ENCODE measurements around the gene OR51S1.

Gene OR51S1, protein sequence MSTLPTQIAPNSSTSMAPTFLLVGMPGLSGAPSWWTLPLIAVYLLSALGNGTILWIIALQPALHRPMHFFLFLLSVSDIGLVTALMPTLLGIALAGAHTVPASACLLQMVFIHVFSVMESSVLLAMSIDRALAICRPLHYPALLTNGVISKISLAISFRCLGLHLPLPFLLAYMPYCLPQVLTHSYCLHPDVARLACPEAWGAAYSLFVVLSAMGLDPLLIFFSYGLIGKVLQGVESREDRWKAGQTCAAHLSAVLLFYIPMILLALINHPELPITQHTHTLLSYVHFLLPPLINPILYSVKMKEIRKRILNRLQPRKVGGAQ
- long read RNA-seq = 0 reads

DNA sequence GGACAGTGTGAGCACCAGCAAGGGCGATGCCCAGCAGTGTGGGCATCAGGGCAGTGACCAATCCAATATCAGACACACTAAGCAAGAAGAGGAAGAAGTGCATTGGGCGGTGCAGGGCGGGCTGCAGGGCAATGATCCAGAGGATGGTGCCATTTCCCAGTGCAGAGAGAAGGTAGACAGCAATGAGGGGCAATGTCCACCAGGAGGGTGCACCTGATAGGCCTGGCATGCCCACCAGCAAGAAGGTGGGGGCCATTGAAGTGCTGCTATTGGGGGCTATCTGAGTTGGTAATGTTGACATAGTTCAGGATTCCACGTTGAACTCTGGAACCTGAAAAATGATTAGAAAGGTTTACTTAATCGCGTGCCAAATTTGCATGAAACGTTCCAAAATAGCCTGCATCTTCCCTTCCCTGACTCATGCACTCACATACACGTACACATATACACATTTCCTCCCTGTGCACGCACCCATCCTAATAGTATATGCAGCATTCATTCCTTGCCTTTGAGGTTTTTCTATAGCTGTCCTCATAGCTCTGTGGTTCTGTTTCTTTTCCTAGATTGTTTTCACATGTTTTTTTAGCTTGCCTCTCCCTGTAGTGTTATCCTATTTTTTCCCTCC, at the start of gene OR51S1:
OR51S1 (minus strand) TSS at position 301 of the 625 bp plus-strand sequence; CDS start at position 301, 0 bp downstream.
- no peak for TF ChIP-seq POLR2AphosphoS5 (IDR thresholded peaks at IDR 0.05; ENCODE audit: low read depth)
- TF ChIP-seq, protein P1, sequence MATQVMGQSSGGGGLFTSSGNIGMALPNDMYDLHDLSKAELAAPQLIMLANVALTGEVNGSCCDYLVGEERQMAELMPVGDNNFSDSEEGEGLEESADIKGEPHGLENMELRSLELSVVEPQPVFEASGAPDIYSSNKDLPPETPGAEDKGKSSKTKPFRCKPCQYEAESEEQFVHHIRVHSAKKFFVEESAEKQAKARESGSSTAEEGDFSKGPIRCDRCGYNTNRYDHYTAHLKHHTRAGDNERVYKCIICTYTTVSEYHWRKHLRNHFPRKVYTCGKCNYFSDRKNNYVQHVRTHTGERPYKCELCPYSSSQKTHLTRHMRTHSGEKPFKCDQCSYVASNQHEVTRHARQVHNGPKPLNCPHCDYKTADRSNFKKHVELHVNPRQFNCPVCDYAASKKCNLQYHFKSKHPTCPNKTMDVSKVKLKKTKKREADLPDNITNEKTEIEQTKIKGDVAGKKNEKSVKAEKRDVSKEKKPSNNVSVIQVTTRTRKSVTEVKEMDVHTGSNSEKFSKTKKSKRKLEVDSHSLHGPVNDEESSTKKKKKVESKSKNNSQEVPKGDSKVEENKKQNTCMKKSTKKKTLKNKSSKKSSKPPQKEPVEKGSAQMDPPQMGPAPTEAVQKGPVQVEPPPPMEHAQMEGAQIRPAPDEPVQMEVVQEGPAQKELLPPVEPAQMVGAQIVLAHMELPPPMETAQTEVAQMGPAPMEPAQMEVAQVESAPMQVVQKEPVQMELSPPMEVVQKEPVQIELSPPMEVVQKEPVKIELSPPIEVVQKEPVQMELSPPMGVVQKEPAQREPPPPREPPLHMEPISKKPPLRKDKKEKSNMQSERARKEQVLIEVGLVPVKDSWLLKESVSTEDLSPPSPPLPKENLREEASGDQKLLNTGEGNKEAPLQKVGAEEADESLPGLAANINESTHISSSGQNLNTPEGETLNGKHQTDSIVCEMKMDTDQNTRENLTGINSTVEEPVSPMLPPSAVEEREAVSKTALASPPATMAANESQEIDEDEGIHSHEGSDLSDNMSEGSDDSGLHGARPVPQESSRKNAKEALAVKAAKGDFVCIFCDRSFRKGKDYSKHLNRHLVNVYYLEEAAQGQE (IDR thresholded peaks at IDR 0.05; ENCODE audit: insufficient replicate concordance, low read depth) = no peak
- TF ChIP-seq, protein P2, sequence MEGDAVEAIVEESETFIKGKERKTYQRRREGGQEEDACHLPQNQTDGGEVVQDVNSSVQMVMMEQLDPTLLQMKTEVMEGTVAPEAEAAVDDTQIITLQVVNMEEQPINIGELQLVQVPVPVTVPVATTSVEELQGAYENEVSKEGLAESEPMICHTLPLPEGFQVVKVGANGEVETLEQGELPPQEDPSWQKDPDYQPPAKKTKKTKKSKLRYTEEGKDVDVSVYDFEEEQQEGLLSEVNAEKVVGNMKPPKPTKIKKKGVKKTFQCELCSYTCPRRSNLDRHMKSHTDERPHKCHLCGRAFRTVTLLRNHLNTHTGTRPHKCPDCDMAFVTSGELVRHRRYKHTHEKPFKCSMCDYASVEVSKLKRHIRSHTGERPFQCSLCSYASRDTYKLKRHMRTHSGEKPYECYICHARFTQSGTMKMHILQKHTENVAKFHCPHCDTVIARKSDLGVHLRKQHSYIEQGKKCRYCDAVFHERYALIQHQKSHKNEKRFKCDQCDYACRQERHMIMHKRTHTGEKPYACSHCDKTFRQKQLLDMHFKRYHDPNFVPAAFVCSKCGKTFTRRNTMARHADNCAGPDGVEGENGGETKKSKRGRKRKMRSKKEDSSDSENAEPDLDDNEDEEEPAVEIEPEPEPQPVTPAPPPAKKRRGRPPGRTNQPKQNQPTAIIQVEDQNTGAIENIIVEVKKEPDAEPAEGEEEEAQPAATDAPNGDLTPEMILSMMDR (IDR thresholded peaks at IDR 0.05; ENCODE audit: insufficient read depth, low read length) = no peak
- no peak for TF ChIP-seq GABPA (IDR thresholded peaks at IDR 0.05; ENCODE audit: low read depth)
- no peak for TF ChIP-seq SPI1 (IDR thresholded peaks at IDR 0.05; ENCODE audit: borderline replicate concordance, low read depth)
- no peaks in the 10 kb centered on the region for H3K27me3 ChIP-seq (ENCODE audit: insufficient read depth, poor library complexity, severe bottlenecking)
- H3K27ac ChIP-seq (replicated peaks) = no peak within 1 kb of the TSS
- no peak for DNase-seq (ENCODE audit: low read depth in 1 of 2, low spot score in 1 of 2)
- no peak within 1 kb of the TSS for H3K4me3 ChIP-seq (replicated peaks; ENCODE audit: insufficient read depth, low read length)

DNA sequence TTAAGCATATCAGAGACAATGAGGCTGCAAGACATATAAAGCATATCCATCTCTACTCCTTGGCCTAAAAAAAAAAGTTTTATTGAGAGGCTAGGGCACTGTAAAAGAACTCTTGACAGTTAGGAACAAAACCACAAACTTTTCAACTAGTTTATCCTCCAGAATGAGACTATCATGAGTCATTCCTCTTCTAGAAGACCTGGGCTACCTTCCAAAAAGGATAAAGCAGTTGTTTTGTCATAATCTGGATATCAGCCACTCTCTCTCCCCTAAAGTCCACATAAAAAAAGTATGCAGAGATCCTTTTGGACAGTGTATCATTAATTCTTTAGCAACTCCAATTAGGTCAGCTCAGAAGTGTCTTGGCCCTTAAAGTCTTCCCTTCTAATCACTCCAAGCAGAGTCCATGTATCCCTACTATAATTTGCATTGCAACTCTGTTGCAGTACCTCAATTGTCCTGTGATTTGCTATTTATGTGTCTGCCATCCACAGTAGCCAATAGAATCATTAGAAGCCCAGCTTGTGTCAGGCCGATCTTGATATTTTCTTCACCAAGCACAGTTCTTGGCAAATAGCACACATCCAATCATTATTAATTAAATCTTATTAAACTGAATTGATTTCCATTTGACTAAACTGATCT, 43.1 kb upstream of the OR51S1 start:
- Histone ChIP-seq H3K27me3 (ENCODE audit: insufficient read depth, poor library complexity, severe bottlenecking) (no peaks in the 10 kb centered on the region), H3K4me3 (replicated peaks; ENCODE audit: insufficient read depth, low read length) (no peak overlapping the region), H3K27ac (replicated peaks) (no peak overlapping the region)
- no peak for TF ChIP-seq SPI1 (IDR thresholded peaks at IDR 0.05; ENCODE audit: borderline replicate concordance, low read depth)
- no peak for TF ChIP-seq POLR2AphosphoS5 (IDR thresholded peaks at IDR 0.05; ENCODE audit: low read depth)
- TF ChIP-seq GABPA (IDR thresholded peaks at IDR 0.05; ENCODE audit: low read depth) = no peak
- TF ChIP-seq, protein P1 (IDR thresholded peaks at IDR 0.05; ENCODE audit: insufficient replicate concordance, low read depth) = no peak
- TF ChIP-seq, protein P2 (IDR thresholded peaks at IDR 0.05; ENCODE audit: insufficient read depth, low read length) = no peak
- DNase-seq (ENCODE audit: low read depth in 1 of 2, low spot score in 1 of 2) = no peak

DNA sequence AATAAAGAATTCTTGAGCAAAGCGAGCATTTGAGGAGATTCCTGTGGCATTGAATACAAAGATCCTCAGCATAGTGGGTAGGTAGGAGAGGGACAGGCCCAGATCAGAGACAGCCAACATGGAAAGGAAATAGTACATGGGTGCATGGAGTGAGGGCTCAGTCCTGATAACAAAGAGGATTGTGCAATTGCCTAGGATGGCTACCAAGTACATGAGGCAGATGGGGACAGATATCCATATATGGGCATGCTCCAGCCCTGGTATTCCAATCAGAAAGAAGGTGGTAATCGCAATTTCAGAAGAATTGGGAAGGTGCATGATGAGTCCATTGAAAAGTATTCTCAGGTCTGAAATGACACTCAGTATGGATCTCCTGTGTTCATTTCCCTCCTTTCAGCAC, 41.3 kb upstream of the OR51S1 start:
- no peak for DNase-seq (ENCODE audit: low read depth in 1 of 2, low spot score in 1 of 2)

More for the DNA sequence above, 41.3 kb upstream of the OR51S1 start:
- Histone ChIP-seq H3K4me3 (replicated peaks; ENCODE audit: insufficient read depth, low read length) (no peak overlapping the region), H3K27me3 (ENCODE audit: insufficient read depth, poor library complexity, severe bottlenecking) (no peaks in the 10 kb centered on the region), H3K27ac (replicated peaks) (no peak overlapping the region)
- TF ChIP-seq GABPA (IDR thresholded peaks at IDR 0.05; ENCODE audit: low read depth) (no peak), POLR2AphosphoS5 (IDR thresholded peaks at IDR 0.05; ENCODE audit: low read depth) (no peak), SPI1 (IDR thresholded peaks at IDR 0.05; ENCODE audit: borderline replicate concordance, low read depth) (no peak)
- TF ChIP-seq, protein P2 (IDR thresholded peaks at IDR 0.05; ENCODE audit: insufficient read depth, low read length) = no peak
- TF ChIP-seq, protein P1 (IDR thresholded peaks at IDR 0.05; ENCODE audit: insufficient replicate concordance, low read depth) = no peak
